ENCODE data around the gene COQ3.

Gene COQ3

DNA sequence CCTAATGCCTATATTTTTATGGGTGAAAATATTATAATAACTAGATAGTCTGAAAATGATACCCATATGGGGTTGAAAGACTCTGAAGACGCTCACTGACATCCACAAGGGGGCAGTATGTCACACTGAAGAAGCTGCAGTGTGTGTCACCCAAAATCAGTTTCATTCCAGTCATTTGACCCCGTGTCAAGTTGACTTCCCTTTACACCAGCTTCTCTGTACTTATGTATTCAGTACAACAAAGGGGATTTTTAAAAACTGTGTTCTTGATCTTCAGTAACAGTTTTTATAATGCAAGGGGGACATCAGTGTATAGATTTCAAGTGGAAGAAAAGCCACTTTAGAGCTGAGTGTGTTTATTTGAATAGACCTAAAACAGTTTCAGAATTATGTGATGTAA, 63.8 kb downstream of the COQ3 start:
- DNase-seq, result peak; percentile 28

DNA sequence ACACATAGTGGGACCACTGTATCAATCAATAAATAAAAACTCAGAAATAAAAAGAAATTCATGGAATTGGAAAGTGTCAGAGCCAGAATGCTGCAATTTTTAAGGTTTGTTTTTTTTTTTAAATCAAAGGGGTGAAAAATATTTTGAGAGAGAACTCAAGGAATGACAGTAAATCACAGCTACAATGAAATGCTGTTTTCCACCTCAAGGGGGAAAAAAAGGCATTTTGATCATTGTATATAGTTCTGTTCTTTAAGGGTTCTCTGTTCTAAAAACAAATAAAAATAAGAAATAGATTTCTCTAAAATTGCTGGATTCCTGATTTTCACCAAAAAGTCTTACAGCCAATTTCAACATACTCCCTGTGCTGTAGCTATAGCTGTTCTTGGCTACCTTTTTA, 69.0 kb downstream of the COQ3 start:
- DNase-seq, result no peak

Data from NK-92 treated with Interleukin-12 subunit alpha and Interleukin-12 subunit beta, amount 100 ng/mL, for 24 hours (cell line).